Measurements from ENCODE around the gene LDLRAP1. TPM values are rescaled to one million over a fixed set of nuclear protein-coding genes. Genes with fewer than 3 reads are reported as not detected.

The LDLRAP1 gene
- total and polyA plus RNA-seq, 2 donors (not counting 1 experiment from before 2014, with no cell fraction given), result 22.7 to 24.3 TPM

GRCh38 chr1:25611843-25612242 lies 68.4 kb downstream of the LDLRAP1 start:
- intact Hi-C loops (cut with micrococcal nuclease), result loop anchor here (10.0 kb wide), 1 partner anchor 367 kb away; the partner anchor contains the start of gene RSRP1
- Mint-ChIP-seq H3K4me3 (no peak overlapping the region), H3K4me1 (peaks cover 23% of the 10 kb centered on the region), H3K9me3 (ENCODE audit: insufficient read depth) (no peaks in the 10 kb centered on the region), H3K27me3 (peaks cover 23% of the 10 kb centered on the region), H3K27ac (no peak overlapping the region)
- ChIA-PET CTCF (interaction anchor here (0.9 to 1.1 kb wide), 2 partner anchors 9 to 39 kb away, joined by 4 read pairs; no protein-coding TSS in a partner anchor), POLR2A (no interaction called here)
- no peak for TF ChIP-seq EZH2 (IDR thresholded peaks at IDR 0.05; ENCODE audit: borderline replicate concordance, insufficient read depth, low read depth, low read length, poor library complexity, severe bottlenecking)
- WGBS (ENCODE audit: insufficient coverage), result 100% methylated on average over 1 of the region's 1 CpG
- no peak overlapping the region for H3K9ac ChIP-seq (ENCODE audit: low read length)
- no peak overlapping the region for H2AFZ ChIP-seq (ENCODE audit: insufficient read depth, low read depth, low read length, poor library complexity, severe bottlenecking)
- ATAC-seq (ENCODE audit: low read depth), result no peak
- H3K36me3 ChIP-seq (replicated peaks in 1 of 2; ENCODE audit: control extremely low read depth in 1 of 2, control insufficient read depth in 1 of 2, extremely low read depth in 1 of 2, insufficient read depth in 2 of 2, low read length in 1 of 2), result no peaks in the 10 kb centered on the region
- H3K4me3 ChIP-seq (ENCODE audit: control extremely low read depth in 1 of 5, extremely low read depth in 1 of 5, insufficient read depth in 1 of 5, low read depth in 2 of 5, low read length in 4 of 5), result no peak overlapping the region
- no peaks in the 10 kb centered on the region for H3K79me2 ChIP-seq (ENCODE audit: control insufficient read depth, insufficient read depth, low read length)
- H3K9me3 ChIP-seq (ENCODE audit: control extremely low read depth in 1 of 3, control insufficient read depth in 2 of 3, insufficient read depth in 1 of 3, low read length in 2 of 3), result peaks cover 0 to 5% (median 0%) of the 10 kb centered on the region in 3 donors
- H3K27ac ChIP-seq (ENCODE audit: low read length in 2 of 2), result no peak overlapping the region
- H3K4me2 ChIP-seq (replicated peaks; ENCODE audit: low read depth, low read length, poor library complexity, severe bottlenecking), result no peak overlapping the region
- H3K4me1 ChIP-seq (ENCODE audit: control insufficient read depth in 2 of 2, insufficient read depth in 2 of 2, low read length in 2 of 2), result peaks cover 0 to 16% of the 10 kb centered on the region in 2 donors
- H3K27me3 ChIP-seq (replicated peaks in 1 of 4; ENCODE audit: control extremely low read depth in 1 of 4, control insufficient read depth in 3 of 4, insufficient read depth in 4 of 4, low read length in 3 of 4), result peaks cover 0 to 19% (median 11%) of the 10 kb centered on the region in 4 experiments
- no peak for DNase-seq
- no peaks in the 10 kb centered on the region for H4K20me1 ChIP-seq (ENCODE audit: control insufficient read depth, insufficient read depth, low read length, poor library complexity, severe bottlenecking)

DNA sequence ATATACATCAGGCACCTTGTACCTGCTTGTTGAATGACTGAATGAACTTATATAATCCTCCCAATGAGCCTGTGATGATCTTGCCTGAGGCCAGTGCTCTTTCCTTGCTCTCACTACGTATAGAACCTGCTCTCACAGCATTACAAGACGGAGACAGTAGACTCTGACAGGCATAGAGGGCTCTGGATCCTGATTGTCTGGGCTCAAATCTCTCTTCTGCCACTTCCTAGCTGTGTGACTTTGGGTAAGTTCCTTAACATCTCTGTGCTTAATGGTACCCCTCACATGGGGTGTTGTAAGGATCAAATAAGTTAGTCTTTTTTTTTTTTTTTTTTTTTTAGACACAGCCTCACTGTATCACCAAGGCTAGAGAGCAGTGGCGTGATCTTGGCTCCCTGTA lies 69.0 kb downstream of the LDLRAP1 start:
- POLR2A ChIA-PET, result no interaction called here
- CTCF ChIA-PET, result interaction anchor here (0.5 to 1.1 kb wide), 3 partner anchors 40 to 1745 kb away, joined by 3 to 4 read pairs (median 4); no protein-coding TSS in a partner anchor

More for the DNA sequence above, 69.0 kb downstream of the LDLRAP1 start:
- DNase-seq (no peak), ATAC-seq (ENCODE audit: low read depth) (no peak)
- no peak overlapping the region for H3K4me3 Mint-ChIP-seq
- Histone ChIP-seq H3K9me3 (ENCODE audit: control extremely low read depth in 1 of 3, control insufficient read depth in 2 of 3, insufficient read depth in 1 of 3, low read length in 2 of 3) (peaks cover 0 to 5% (median 0%) of the 10 kb centered on the region in 3 donors), H2AFZ (ENCODE audit: insufficient read depth, low read depth, low read length, poor library complexity, severe bottlenecking) (no peak overlapping the region), H3K4me1 (ENCODE audit: control insufficient read depth in 2 of 2, insufficient read depth in 2 of 2, low read length in 2 of 2) (peaks cover 0 to 16% of the 10 kb centered on the region in 2 donors), H3K27ac (ENCODE audit: low read length in 2 of 2) (no peak overlapping the region), H3K9ac (ENCODE audit: low read length) (no peak overlapping the region), H3K79me2 (ENCODE audit: control insufficient read depth, insufficient read depth, low read length) (no peaks in the 10 kb centered on the region), H3K36me3 (replicated peaks in 1 of 2; ENCODE audit: control extremely low read depth in 1 of 2, control insufficient read depth in 1 of 2, extremely low read depth in 1 of 2, insufficient read depth in 2 of 2, low read length in 1 of 2) (no peaks in the 10 kb centered on the region), H3K4me3 (ENCODE audit: control extremely low read depth in 1 of 5, extremely low read depth in 1 of 5, insufficient read depth in 1 of 5, low read depth in 2 of 5, low read length in 4 of 5) (no peak overlapping the region), H3K27me3 (replicated peaks in 1 of 4; ENCODE audit: control extremely low read depth in 1 of 4, control insufficient read depth in 3 of 4, insufficient read depth in 4 of 4, low read length in 3 of 4) (peaks cover 0 to 19% (median 11%) of the 10 kb centered on the region in 4 experiments), H3K4me2 (replicated peaks; ENCODE audit: low read depth, low read length, poor library complexity, severe bottlenecking) (no peak overlapping the region), H4K20me1 (ENCODE audit: control insufficient read depth, insufficient read depth, low read length, poor library complexity, severe bottlenecking) (no peaks in the 10 kb centered on the region)
- TF ChIP-seq EZH2 (IDR thresholded peaks at IDR 0.05; ENCODE audit: borderline replicate concordance, insufficient read depth, low read depth, low read length, poor library complexity, severe bottlenecking) (no peak), CTCF (IDR thresholded peaks at IDR 0.05) (no peak)
- peaks cover 21% of the 10 kb centered on the region for H3K4me1 Mint-ChIP-seq
- intact Hi-C loops (cut with micrococcal nuclease), result loop anchor here (10.0 kb wide), 1 partner anchor 368 kb away; the partner anchor contains the start of gene RSRP1
- H3K9me3 Mint-ChIP-seq (ENCODE audit: insufficient read depth), result no peaks in the 10 kb centered on the region
- H3K27ac Mint-ChIP-seq, result no peak overlapping the region
- no CpG with 5 or more reads among the region's 3 CpGs for whole genome bisulfite sequencing (ENCODE audit: insufficient coverage)
- H3K27me3 Mint-ChIP-seq, result peaks cover 23% of the 10 kb centered on the region

All from B cell (primary cell).